K562 (cell line): ENCODE results near the gene TTYH2.

Source experiments
- CHD2 ChIP-seq: IDR thresholded peaks from 2 replicates; pipeline ENCODE4 v1.6.1; 2011; ENCODE audit warnings: low read depth, low read length
- CTCF ChIP-seq, 3 experiments: IDR thresholded peaks in 2 of 3; conservative IDR thresholded peaks in 1 of 3; 2 replicates each; pipeline ENCODE4 v1.5.1; 2011 to 2012; ENCODE audit warnings: low read length in 3 of 3, mild to moderate bottlenecking in 3 of 3, control low read depth in 2 of 3, improper control_type of control experiment in 1 of 3, inconsistent platforms in 1 of 3, low read depth in 1 of 3, mixed read lengths in 1 of 3, moderate library complexity in 1 of 3; ENCODE audit not compliant: insufficient read depth in 2 of 3
- MYC ChIP-seq, 2 experiments: fragments of 250-450 bp in 1 of 2; sonication (Bioruptor Pico) in 1 of 2; IDR thresholded peaks; 2 replicates each; pipeline versions ENCODE4 v1.5.1 to v1.6.1; 2012 to 2021; ENCODE audit warnings: low read depth in 2 of 2, borderline replicate concordance in 1 of 2, improper control_type of control experiment in 1 of 2, low read length in 1 of 2, mild to moderate bottlenecking in 1 of 2, moderate library complexity in 1 of 2
- NRF1 ChIP-seq, 2 experiments: fragments of 450-650 bp; IDR thresholded peaks in 1 of 2; conservative IDR thresholded peaks in 1 of 2; 2 replicates each; pipeline ENCODE4 v1.6.1; 2014; ENCODE audit warnings: mild to moderate bottlenecking in 2 of 2
- POLR3G ChIP-seq: IDR thresholded peaks from 2 replicates; pipeline ENCODE4 v1.6.1; 2011; ENCODE audit not compliant: insufficient read length, insufficient replicate concordance; ENCODE audit errors: extremely low read depth
- RAD21 ChIP-seq, 2 experiments: fragments of 250-450 bp in 1 of 2; fragments of 450-650 bp in 1 of 2; sonication (Bioruptor Pico) in 1 of 2; formaldehyde crosslinking in 1 of 2; IDR thresholded peaks in 1 of 2; conservative IDR thresholded peaks in 1 of 2; 2 replicates each; pipeline versions ENCODE4 v1.4.0 to v1.8.0; 2020 to 2022; ENCODE audit warnings: mild to moderate bottlenecking in 2 of 2, moderate library complexity in 1 of 2
- YY1 ChIP-seq, 3 experiments: IDR thresholded peaks; 2 replicates each; pipeline ENCODE4 v1.6.1; 2011; ENCODE audit warnings: low read length in 2 of 3, mild to moderate bottlenecking in 2 of 3, moderate library complexity in 2 of 3, borderline replicate concordance in 1 of 3, control low read depth in 1 of 3, low read depth in 1 of 3; ENCODE audit not compliant: insufficient read depth in 3 of 3, insufficient replicate concordance in 2 of 3, control insufficient read depth in 1 of 3, insufficient read length in 1 of 3; ENCODE audit errors: extremely low read depth in 1 of 3

- TF ChIP-seq YY1 (IDR thresholded peaks at IDR 0.05; ENCODE audit: borderline replicate concordance in 1 of 3, control insufficient read depth in 1 of 3, extremely low read depth in 1 of 3, insufficient read depth in 3 of 3, insufficient read length in 1 of 3, insufficient replicate concordance in 2 of 3, low read depth in 1 of 3, low read length in 2 of 3) (no peak), CTCF (IDR thresholded peaks at IDR 0.05 in 2 of 3, conservative IDR thresholded peaks at IDR 0.05 in 1 of 3; ENCODE audit: insufficient read depth in 2 of 3, low read depth in 1 of 3, low read length in 3 of 3) (no peak), CHD2 (no peak), RAD21 (CRISPR knock-in tag; conservative IDR thresholded peaks at IDR 0.05 in 1 of 2, IDR thresholded peaks at IDR 0.05 in 1 of 2) (no peak), MYC (IDR thresholded peaks at IDR 0.05; ENCODE audit: low read depth, low read length) (no peak), MYC (CRISPR knock-in tag; IDR thresholded peaks at IDR 0.05; ENCODE audit: borderline replicate concordance, low read depth) (no peak), NRF1 (conservative IDR thresholded peaks at IDR 0.05 in 1 of 2, IDR thresholded peaks at IDR 0.05 in 1 of 2) (no peak), POLR3G (no peak)
Measured at GRCh38 chr17:74257311-74257710, 43.9 kb downstream of the TTYH2 start.
